ENCODE measurements around the gene OR2T5.
"Not testable (repeated sequence)": the region's sequence is repeated elsewhere in the genome, so short reads cannot be mapped to it uniquely, and the experiment has no call there.

Gene OR2T5

GRCh38 chr1:248521856-248522255, 33.5 kb downstream of the OR2T5 start:
- Histone ChIP-seq H3K9ac (ENCODE audit: low read length) (no peak overlapping the region), H3F3A (ENCODE audit: insufficient read depth, low read length) (no peaks in the 10 kb centered on the region), H2AFZ (ENCODE audit: low read length) (no peak overlapping the region), H4K20me1 (ENCODE audit: insufficient read depth, low read length) (no peaks in the 10 kb centered on the region), H3K27ac (ENCODE audit: low read length) (no peak overlapping the region), H3K36me3 (replicated peaks; ENCODE audit: insufficient read depth, low read length) (no peaks in the 10 kb centered on the region), H3K4me2 (ENCODE audit: low read depth, low read length) (no peak overlapping the region), H3K9me2 (replicated peaks; ENCODE audit: insufficient read depth, low read length) (no peaks in the 10 kb centered on the region), H3K9me3 (replicated peaks; ENCODE audit: insufficient read depth, low read length) (no peaks in the 10 kb centered on the region), H3K4me1 (ENCODE audit: low read length) (no peaks in the 10 kb centered on the region), H3K27me3 (replicated peaks; ENCODE audit: insufficient read depth, low read length) (no peaks in the 10 kb centered on the region), H3K4me3 (ENCODE audit: low read length) (no peak overlapping the region), H3K79me2 (ENCODE audit: low read length) (no peaks in the 10 kb centered on the region)
- DNase-seq: no peak
- no peak for TF ChIP-seq EZH2 (optimal IDR thresholded peaks at IDR 0.05; ENCODE audit: low read depth, low read length)

GRCh38 chr1:248537449-248537848, 49.1 kb downstream of the OR2T5 start:
- not testable (repeated sequence) for H3K27ac ChIP-seq (ENCODE audit: low read length); H3K79me2 ChIP-seq (ENCODE audit: low read length); H3K9me2 ChIP-seq (replicated peaks; ENCODE audit: insufficient read depth, low read length); H3K27me3 ChIP-seq (replicated peaks; ENCODE audit: insufficient read depth, low read length); H4K20me1 ChIP-seq (ENCODE audit: insufficient read depth, low read length); H2AFZ ChIP-seq (ENCODE audit: low read length); H3F3A ChIP-seq (ENCODE audit: insufficient read depth, low read length); H3K9ac ChIP-seq (ENCODE audit: low read length); H3K4me1 ChIP-seq (ENCODE audit: low read length); H3K4me3 ChIP-seq (ENCODE audit: low read length); DNase-seq; H3K36me3 ChIP-seq (replicated peaks; ENCODE audit: insufficient read depth, low read length); H3K9me3 ChIP-seq (replicated peaks; ENCODE audit: insufficient read depth, low read length); H3K4me2 ChIP-seq (ENCODE audit: low read depth, low read length)
